Esophagus muscularis mucosa (tissue), 4 donors: ENCODE results near the gene SDR39U1.
"Not testable (repeated sequence)": the region's sequence is repeated elsewhere in the genome, so short reads cannot be mapped to it uniquely, and the experiment has no call there.

Source experiments
- CTCF ChIP-seq, 3 experiments: fragments of 200-600 bp in 2 of 3; fragments of 450-650 bp in 1 of 3; sonication (generic) in 2 of 3; IDR thresholded peaks; one replicate each; pipeline ENCODE4 v1.5.1; 2017 to 2019; ENCODE audit warnings: antibody characterized with exemption in 3 of 3, mild to moderate bottlenecking in 2 of 3, moderate library complexity in 1 of 3
- EP300 ChIP-seq: sonication (generic); formaldehyde crosslinking; IDR thresholded peaks from one replicate; pipeline ENCODE4 v1.6.1; 2017; ENCODE audit warnings: antibody characterized with exemption
- POLR2A ChIP-seq: fragments of 450-650 bp; IDR thresholded peaks from one replicate; pipeline ENCODE4 v1.6.1; 2017; ENCODE audit warnings: antibody characterized with exemption, moderate library complexity, mild to moderate bottlenecking, low read depth
- POLR2AphosphoS5 ChIP-seq, 2 donors: sonication (generic); formaldehyde crosslinking; IDR thresholded peaks; one replicate each; pipeline ENCODE4 v1.6.1; 2017; ENCODE audit warnings: antibody characterized with exemption in 2 of 2

GRCh38 chr14:24482699-24483303, 40.2 kb upstream of the SDR39U1 start:
- not testable (repeated sequence) for TF ChIP-seq EP300; CTCF (IDR thresholded peaks at IDR 0.05); POLR2A; POLR2AphosphoS5 (IDR thresholded peaks at IDR 0.05)
